GM19099 (cell line): ENCODE results near the gene MYL5.

Experiments
- POLR2A ChIP-seq: IDR thresholded peaks from 3 replicates; pipeline ENCODE4 v1.6.1; 2011; ENCODE audit warnings: low read depth; ENCODE audit not compliant: insufficient read length; ENCODE audit errors: extremely low read depth

The MYL5 gene

GRCh38 chr4:661231-661630 is 13.1 kb upstream of the MYL5 start:
- TF ChIP-seq POLR2A: no peak

GRCh38 chr4:661881-662761 is 12.2 kb upstream of the MYL5 start:
- no peak for TF ChIP-seq POLR2A

GRCh38 chr4:663046-663437 is 11.3 kb upstream of the MYL5 start:
- TF ChIP-seq POLR2A: no peak

- peak; percentile 47 for TF ChIP-seq POLR2A
These were observed 10.6 kb upstream of the MYL5 start for GRCh38 chr4:663438-664428.

DNA sequence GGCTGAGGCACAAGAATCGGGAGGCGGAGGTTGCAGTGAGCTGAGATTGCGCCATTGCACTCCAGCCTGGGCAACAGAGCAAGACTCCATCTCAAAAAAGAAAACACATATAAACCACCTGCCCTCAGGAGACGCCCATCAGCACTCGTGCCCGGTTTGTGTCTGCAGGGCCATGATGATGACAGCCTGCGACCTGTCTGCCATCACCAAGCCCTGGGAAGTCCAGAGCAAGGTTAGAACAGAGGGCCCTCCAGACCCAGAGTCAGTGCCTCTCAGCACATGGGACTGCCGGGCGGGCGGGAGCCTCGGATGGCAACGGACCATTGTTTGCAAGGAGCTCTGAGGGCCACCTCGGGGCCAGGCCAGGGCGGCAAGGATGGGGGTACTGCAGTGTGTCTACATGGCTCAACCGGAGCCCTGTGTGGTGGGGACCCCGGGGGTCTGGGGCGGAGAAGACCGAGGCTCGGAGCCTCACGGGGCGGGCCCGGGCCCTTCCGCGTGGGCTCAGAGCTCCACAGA is 9.6 kb upstream of the MYL5 start:
- no peak for TF ChIP-seq POLR2A

DNA sequence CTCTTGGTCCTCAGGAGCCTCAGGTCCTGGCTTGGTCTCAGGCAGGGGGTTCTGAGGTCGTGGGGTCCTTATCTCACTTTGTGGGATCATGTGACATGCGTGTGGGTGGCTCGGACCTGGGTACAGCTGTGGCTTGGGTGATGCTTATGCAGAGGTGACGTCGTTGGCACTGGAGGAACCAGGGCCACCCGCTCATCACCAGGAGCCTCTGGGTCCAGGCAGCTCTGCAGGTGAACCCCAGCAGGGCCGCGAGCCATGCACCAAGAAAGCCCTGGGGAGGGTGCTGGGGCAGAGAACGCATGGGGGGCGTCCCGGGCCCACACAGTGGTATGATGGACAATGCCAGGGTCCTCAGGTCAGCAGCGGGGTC is 9.0 kb upstream of the MYL5 start:
- TF ChIP-seq POLR2A: no peak

DNA sequence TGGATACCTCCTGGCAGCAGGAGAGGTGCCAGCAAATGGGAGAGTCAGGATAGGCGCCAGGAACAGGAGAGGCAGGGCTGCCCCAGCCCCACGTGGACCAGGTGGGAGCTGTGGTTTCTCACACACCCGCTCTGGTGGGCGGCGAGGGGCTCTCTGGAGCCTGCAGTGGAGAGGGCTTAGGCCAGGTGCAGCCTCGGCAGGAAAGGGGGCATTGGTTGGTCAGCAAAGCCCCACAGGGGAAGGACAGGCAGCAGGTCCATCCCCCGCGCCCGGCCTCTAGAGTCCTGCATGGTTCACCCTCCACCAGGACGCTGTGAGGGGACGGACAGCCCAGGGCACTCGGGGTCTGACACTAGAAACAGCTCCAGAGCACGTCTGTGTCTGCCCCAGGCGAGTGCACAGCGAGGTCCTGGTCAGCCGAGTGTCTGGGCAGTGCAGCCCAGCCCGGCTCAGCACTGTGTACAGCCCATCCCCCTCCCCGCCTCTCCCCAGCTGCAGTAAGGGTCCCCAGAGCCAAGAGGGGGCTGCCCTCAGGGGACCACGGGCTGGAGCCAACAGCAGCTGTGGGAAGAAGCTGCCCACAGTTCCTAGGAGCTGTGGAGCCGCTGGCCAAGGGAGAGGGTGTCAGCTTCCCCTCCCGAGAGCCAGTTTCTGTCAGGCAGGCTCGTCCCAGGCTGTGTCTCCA is 8.4 kb upstream of the MYL5 start:
- TF ChIP-seq POLR2A: no peak

DNA sequence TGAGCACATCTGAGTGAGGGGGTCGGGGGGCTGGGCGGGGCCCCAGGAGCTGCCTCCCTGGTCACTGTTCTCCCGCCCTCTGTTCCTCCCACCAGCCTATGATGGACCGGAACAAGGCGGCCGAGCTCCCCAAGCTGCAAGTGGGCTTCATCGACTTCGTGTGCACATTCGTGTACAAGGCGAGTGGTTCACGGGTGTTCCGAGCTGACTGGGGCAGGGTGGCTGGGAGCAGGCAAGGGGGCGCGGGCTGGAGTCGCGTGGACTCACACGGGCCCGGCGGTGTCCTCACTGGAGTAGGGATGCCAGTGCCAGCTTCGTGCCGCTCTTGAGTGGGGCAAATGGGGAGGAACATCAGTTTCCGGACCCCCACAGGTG is 7.9 kb upstream of the MYL5 start:
- no peak for TF ChIP-seq POLR2A

DNA sequence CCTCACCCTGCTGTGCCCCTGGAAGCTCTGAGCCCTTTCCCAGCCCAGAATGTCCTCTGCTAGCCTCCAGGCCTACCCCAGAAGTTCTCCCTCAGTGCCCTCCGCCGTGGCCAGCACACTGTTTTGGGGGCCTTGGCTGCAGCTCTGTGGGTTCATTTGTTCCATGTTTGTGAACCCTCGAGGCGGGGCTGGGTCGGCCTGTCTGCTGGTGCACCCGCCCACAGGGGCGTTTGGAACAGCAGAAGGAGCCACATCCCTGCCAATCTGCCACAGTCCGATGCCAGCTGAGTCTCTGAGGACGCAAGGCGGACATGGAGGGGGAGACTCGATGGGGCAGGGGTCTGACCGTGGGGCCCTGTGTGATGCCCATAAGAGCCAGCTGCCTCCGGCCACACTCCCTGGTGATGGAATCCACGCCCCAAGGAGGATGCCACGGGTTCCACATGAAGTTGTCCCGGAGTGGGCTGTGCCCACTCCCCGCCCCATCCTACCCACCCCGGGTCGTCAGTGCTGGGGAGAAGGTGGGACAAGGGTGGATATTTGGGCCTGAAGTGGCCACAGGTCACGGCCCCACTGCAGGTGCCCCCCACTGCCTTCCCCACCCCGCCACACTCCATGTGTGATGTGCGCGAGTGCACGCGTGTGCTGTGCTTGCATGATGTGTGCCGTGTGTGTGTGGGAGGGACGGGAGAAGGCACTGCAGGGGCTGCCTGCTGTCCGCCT is 7.4 kb upstream of the MYL5 start:
- no peak for TF ChIP-seq POLR2A

- no peak for TF ChIP-seq POLR2A
These were observed 6.8 kb upstream of the MYL5 start for GRCh38 chr4:667545-667925.

GRCh38 chr4:671769-672168 is 2.6 kb upstream of the MYL5 start:
- no peak for TF ChIP-seq POLR2A

GRCh38 chr4:673349-674091 is 822 bp upstream of the MYL5 start:
- no peak for TF ChIP-seq POLR2A

DNA sequence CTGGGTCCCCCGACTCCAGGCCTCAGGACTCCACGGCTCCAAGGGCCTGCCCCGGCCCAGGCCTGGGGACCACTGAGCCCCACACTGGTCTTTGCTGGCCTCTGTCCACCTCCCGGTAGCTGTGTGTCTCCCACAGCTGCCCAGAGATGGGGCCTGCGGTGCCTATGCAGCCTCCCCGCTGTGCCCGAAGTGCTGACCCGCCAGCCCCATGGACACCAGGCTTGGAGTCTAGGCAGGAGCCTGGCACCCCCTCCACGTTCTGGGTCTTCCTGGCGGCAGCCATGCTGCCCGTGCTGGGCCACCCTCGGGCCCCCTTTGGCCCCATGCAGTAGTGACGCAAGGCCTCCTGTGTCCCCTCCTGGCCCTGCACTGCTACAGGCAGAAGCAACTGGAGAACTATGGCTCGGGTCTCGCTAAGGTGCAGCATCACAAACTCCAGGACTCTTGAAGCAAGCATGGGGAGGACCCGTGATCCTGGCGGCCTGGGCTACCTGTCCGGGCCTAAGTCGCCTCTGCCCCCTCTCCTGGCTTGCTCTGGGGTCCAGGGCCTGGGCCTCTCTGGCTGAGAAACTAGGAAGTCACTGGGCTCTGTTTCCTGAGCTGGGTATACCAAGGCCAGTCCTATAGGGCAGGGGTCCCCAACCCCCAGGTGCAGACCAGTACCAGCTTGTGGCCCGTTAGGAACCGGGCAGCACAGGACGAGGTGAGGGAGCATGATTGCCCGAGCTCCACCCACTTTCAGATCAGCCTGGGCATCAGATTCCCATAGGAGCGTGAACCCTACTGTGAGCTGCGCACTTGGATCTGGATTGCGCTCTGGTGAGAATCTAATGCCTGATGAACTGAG is 917 bp downstream of the MYL5 start:
- TF ChIP-seq POLR2A: peak; percentile 13
